GM12891 (cell line): Measurements from ENCODE around the gene ICE1.

ENCODE experiments used
- POLR2A ChIP-seq: IDR thresholded peaks from 2 replicates; pipeline ENCODE4 v1.6.1; 2011; ENCODE audit warnings: low read depth, low read length, control low read depth
- POLR2AphosphoS5 ChIP-seq: IDR thresholded peaks from 2 replicates; pipeline ENCODE4 v1.6.1; 2011; ENCODE audit warnings: low read depth, low read length, control low read depth

GRCh38 chr5:5378531-5378930 lies 43.9 kb upstream of the ICE1 start:
- no peak for TF ChIP-seq POLR2A
- no peak for TF ChIP-seq POLR2AphosphoS5
